Right kidney (tissue), 9 donors: ENCODE results near the gene LCE3A.
"Not testable (repeated sequence)": the region's sequence is repeated elsewhere in the genome, so short reads cannot be mapped to it uniquely, and the experiment has no call there.

Source experiments
- DNase-seq: peaks from one replicate; pipeline ENCODE4 v3.0.0-alpha.2; 2016
- long read RNA-seq, 8 donors: transcript quantifications; one replicate each; lab custom pipeline, GENCODE V29; 2026

Gene LCE3A, protein sequence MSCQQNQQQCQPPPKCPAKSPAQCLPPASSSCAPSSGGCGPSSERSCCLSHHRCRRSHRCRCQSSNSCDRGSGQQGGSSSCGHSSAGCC
- long read RNA-seq, donor 1, result 0 reads
- long read RNA-seq, donor 2, result 0 reads
- long read RNA-seq, donor 3, result 0 reads
- long read RNA-seq, donor 4, result 0 reads
- long read RNA-seq, donor 5, result 0 reads
- long read RNA-seq, donor 6, result 0 reads
- long read RNA-seq, donor 7, result 0 reads
- long read RNA-seq, donor 8, result 0 reads

DNA sequence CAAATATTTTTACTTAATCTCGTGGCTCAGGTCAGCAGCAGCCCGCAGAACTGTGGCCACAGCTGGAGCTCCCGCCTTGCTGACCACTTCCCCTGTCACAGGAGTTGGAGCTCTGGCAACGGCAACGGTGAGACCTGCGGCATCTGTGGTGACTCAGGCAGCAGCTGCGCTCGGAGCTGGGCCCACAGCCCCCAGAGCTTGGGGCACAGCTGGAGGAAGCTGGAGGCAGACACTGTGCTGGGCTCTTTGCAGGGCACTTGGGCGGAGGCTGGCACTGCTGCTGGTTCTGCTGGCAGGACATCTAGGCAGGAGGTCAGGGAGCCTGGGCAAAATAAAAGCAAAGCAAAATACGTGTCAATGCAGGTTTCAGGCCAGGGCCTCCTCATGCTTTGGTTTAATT lies at the start of gene LCE3A:
LCE3A (minus strand) TSS at position 301 of the 400 bp plus-strand sequence; CDS start at position 301, 0 bp downstream.
- no peak for DNase-seq

- DNase-seq, result no peak
These were observed 44.7 kb upstream of the LCE3A start for GRCh38 chr1:152667648-152668047.

DNA sequence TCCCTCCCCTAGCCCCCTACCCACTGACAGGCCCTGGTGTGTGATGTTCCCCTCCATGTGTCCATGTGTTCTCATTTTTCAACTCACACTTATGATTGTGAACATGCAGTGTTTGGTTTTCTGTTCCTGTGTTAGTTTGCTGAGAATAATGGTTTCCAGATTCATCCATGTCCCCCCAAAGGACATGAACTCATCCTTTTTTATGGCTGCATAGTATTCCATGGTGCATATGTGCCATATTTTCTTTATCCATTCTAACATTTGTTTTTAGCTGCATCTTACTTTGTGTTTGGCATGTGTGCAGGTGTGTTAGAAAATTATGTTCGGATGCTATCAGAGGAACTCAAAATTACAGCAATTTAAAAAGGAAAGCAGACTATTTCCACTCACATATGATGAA lies 43.3 kb upstream of the LCE3A start:
- DNase-seq, result not testable (repeated sequence)

DNA sequence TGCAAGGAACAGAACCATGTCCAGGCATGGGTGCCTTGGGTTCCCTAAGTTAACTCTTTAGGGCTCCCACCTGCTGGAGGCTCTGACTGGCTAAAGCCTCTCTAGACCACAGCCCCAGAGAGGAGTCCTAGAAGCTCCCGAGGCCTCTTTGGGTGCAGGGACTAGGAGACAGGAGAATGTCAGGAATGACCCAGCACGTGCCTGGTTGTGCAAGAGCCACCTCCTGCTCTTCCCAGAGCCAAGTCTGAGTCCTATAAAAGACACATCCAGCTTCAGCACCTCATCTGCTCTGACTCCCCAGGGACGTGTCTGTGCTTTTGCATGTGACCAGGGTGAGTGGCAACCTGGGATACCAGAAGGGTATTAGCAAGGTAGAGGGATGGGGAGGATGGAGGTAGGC lies 40.2 kb upstream of the LCE3A start, which contains the start of gene LCE2D:
LCE2D (plus strand) TSS at position 283 of the 400 bp plus-strand sequence. CDS start 726 bp downstream, outside the sequence.
- DNase-seq, result no peak

DNA sequence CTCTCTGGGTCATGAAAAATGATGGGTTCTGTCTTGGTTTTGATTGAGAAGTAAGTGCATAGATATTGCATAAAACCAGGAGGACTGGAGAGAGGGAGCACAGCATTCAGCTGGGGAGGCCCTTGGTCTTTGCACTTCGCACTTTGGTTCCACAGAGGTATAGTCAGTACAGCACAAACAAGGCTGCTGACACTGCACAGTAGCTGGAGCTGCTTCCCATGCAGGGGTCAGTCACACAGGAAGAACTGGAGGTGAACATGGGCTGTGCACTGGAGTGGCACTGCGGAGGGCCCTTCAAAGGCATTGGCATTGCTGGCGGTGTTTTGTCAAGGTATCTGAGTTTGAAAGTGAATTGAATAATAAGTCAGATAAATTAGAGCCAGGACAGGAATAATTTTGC lies 35.7 kb upstream of the LCE3A start:
- no peak for DNase-seq

DNA sequence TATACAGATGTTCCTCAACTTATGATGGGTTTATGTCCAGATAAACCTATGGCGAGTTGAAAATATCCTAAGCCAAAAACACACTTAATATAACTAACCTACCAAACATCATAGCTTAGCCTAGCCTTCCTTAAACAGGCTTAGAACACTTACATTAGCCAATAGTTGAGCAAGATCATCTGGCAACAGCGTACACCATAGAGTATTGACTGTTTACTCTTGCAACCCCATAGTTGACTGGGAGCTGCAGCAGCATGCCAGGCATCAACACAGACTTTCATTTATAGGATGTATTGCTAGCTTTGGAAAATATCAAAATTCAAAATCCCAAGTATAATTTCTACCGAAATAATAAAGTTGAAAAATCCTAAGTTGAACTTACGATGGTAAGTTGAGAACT lies 34.8 kb upstream of the LCE3A start:
- no peak for DNase-seq

GRCh38 chr1:152656459-152656858 lies 33.6 kb upstream of the LCE3A start:
- no peak for DNase-seq

DNA sequence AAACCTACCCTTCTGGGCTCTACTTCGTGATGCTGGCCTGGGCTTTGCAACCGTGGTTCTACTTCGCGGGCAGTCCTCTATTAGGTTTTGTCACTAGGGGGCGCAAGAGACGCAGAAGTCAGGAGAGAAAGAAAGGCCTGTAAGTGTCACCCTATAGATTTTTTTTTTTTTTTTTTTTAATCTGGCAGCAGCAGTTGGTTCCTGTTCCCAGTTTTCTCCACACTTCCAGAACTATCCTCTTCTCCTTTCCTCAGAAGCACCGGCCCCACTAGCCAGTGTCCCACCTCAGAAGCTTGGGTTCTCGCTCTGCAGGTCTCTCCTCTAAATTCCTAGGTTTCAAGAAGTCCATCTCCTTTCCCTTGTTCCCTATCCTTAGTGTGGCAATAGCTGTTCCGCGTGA lies 31.2 kb upstream of the LCE3A start:
- DNase-seq, result peak; percentile 21

GRCh38 chr1:152646656-152647055 lies 23.8 kb upstream of the LCE3A start:
- no peak for DNase-seq

- DNase-seq, result no peak
These were observed 22.2 kb upstream of the LCE3A start for GRCh38 chr1:152645146-152645545.

GRCh38 chr1:152643945-152644344 lies 21.0 kb upstream of the LCE3A start:
- DNase-seq, result no peak

DNA sequence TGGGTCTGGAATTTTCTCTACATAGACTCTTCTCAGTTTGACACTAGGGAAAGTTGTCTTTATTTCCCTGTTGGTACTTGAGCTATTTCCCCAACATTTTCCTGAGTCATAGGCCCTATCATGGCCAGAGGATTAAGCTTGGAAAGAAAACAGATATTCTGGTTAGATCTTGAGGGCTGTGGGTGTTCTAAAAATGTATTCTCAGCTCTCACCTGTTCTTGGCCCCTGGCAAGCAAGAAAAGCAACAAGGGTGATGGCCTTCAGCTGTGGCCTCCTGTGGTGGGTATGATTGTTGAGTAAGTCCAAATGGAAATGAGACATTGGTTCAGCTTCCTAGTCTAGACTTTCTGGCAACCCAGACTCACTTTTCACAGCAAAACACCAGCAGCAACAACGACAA lies 17.4 kb upstream of the LCE3A start:
- DNase-seq, result no peak

DNA sequence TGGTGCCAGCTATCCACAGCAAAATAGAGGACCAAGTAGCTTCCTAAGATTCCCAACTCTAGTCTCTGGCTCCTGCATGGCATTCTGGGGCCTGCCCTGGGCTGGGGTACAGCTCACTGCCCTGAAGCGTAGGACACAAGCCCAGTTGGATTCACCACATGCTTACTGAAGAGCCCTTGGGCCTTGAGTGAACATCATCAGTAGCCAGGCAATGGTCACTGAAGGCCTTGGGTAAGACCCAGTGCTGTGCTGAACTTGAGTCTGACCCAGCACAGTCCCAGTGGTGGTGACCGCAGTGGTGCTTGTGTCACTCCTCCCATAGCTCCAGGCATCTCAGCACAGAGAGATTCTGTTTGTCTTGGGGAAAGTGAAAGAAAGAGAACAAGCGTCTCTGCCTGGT lies 7.7 kb upstream of the LCE3A start:
- DNase-seq, result no peak

GRCh38 chr1:152626744-152627143 lies 3.8 kb upstream of the LCE3A start:
- no peak for DNase-seq

- DNase-seq, result no peak
These were observed 421 bp upstream of the LCE3A start for GRCh38 chr1:152623203-152623844.

- no peak for DNase-seq
These were observed 910 bp downstream of the LCE3A start for GRCh38 chr1:152621993-152622392.

GRCh38 chr1:152613511-152613910 lies 9.4 kb downstream of the LCE3A start, which contains the start of gene LCE3B:
TSS of gene LCE3B (plus strand) at chr1:152613811. CDS start at chr1:152613811, 0 bp downstream.
- no peak for DNase-seq

- DNase-seq, result no peak
These were observed 23.0 kb downstream of the LCE3A start, which contains the start of gene LCE3C for GRCh38 chr1:152599934-152600333. TSS of gene LCE3C (plus strand) at chr1:152600234. CDS start at chr1:152600732, 498 bp downstream.

DNA sequence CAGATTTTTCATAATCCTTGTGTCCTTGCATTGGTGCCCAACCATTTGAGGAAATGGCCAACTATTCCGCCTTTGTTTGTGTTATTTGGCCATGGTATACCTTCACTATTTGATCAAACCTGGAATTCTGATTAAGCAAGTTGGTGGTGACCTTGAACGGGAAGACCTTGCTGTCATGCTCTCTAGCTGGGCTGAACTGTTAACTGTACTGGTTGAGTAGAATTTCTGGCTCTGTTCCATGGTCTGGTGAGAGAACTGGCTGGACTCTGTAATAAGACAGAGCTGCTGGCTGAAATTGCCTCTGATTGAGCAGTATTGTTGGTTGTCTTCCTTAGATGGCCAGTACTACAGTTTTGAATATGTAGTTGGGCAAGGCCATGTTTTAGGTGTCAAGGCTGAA lies 25.9 kb downstream of the LCE3A start:
- DNase-seq, result no peak

GRCh38 chr1:152585586-152585985 lies 37.3 kb downstream of the LCE3A start:
- DNase-seq, result no peak

GRCh38 chr1:152582647-152583046 lies 40.3 kb downstream of the LCE3A start:
- no peak for DNase-seq

DNA sequence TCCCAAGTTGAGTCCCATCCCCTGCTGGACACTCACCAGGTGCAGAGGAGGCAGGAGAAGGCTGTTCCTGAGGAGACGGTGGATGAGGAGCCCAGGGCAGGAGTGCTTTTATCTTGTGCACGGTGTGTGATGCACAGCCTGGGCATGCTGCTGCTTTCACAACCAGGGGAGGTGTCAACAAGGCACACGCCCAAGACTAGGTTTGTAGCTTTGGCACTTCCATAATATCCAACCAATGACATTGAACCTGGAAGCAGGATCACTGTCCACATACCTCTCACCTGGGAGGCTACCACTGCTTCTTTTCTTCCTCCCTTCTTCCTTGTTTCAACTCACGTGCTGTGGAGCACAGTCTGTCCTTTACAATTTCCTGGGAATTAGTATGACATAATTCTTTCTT lies 42.5 kb downstream of the LCE3A start, which contains the start of gene LCE3D:
LCE3D (minus strand) TSS at position 84 of the 400 bp plus-strand sequence. CDS start 580 bp downstream, outside the sequence.
- DNase-seq, result no peak

GRCh38 chr1:152579526-152579925 lies 43.4 kb downstream of the LCE3A start:
- DNase-seq, result not testable (repeated sequence)

DNA sequence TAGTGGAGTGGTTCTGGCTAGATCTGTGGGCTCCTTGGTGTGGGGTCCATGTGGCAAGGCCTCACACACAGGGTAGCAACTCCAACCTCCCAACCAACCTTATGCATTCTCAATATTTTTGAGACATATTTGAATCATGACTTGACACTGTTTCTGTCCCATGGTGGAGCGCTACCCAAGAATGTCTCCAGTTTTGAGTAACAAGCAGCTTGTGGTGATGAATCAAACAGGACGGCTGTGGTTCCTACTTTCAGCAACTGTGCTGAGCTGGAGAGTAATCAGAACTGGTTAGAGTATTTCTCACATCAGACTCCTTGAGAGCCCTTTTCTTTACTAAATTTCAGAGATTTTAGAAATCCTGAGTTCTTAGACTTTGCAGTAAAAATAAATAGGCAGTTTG lies 45.7 kb downstream of the LCE3A start:
- no peak for DNase-seq
